Keratinocyte (primary cell): ENCODE data around the gene HPSE. TPM values are rescaled to one million over a fixed set of nuclear protein-coding genes. Genes with fewer than 3 reads are reported as not detected.

Experiments
- DNase-seq: peaks from one replicate; pipeline ENCODE4 v3.0.0-alpha.2; 2011; ENCODE audit warnings: low read depth, missing footprints, low spot score
- FAIRE-seq: peaks from 2 replicates; lab custom pipeline; 2011; peaks lifted over from hg19 to GRCh38; lab: Jason Lieb, UNC
- H2AFZ ChIP-seq: 2 replicates; pipeline ENCODE4 v1.6.0; 2012; ENCODE audit warnings: low read length, control low read depth, inconsistent platforms; ENCODE audit not compliant: control insufficient read depth
- H3K27ac ChIP-seq: 2 replicates; pipeline ENCODE4 v1.5.1; 2011; ENCODE audit warnings: low read length; ENCODE audit not compliant: control insufficient read depth, insufficient read depth
- H3K27me3 ChIP-seq: 3 replicates; pipeline ENCODE4 v1.6.0; 2011; ENCODE audit warnings: low read length; ENCODE audit not compliant: control insufficient read depth, insufficient read depth; ENCODE audit errors: extremely low read depth
- H3K36me3 ChIP-seq, 2 experiments: 2 replicates in 1 of 2; 3 replicates in 1 of 2; pipeline ENCODE4 v1.5.1; 2011; ENCODE audit warnings: low read length in 2 of 2, mild to moderate bottlenecking in 1 of 2; ENCODE audit not compliant: control insufficient read depth in 2 of 2, insufficient read depth in 2 of 2; ENCODE audit errors: extremely low read depth in 1 of 2
- H3K4me1 ChIP-seq: 3 replicates; pipeline ENCODE4 v1.5.1; 2011; ENCODE audit warnings: low read length; ENCODE audit not compliant: control insufficient read depth, insufficient read depth; ENCODE audit errors: extremely low read depth
- H3K4me2 ChIP-seq: 3 replicates; pipeline ENCODE4 v1.6.0; 2011; ENCODE audit warnings: low read depth, low read length; ENCODE audit not compliant: control insufficient read depth, insufficient read depth; ENCODE audit errors: extremely low read depth
- H3K4me3 ChIP-seq, 3 experiments: fragments of 200-600 bp in 1 of 3; sonication (generic) in 1 of 3; 2 replicates in 2 of 3; 3 replicates in 1 of 3; pipeline ENCODE4 v1.5.1; 2011 to 2016; ENCODE audit warnings: low read length in 3 of 3, mild to moderate bottlenecking in 3 of 3, control low read depth in 2 of 3, inconsistent platforms in 1 of 3, low read depth in 1 of 3, mixed read lengths in 1 of 3, mixed run types in 1 of 3, moderate library complexity in 1 of 3; ENCODE audit not compliant: control insufficient read depth in 2 of 3, insufficient read depth in 2 of 3; ENCODE audit errors: extremely low read depth in 1 of 3
- H3K79me2 ChIP-seq: 2 replicates; pipeline ENCODE4 v1.6.0; 2012; ENCODE audit warnings: low read length; ENCODE audit not compliant: control insufficient read depth, insufficient read depth
- H3K9ac ChIP-seq: 3 replicates; pipeline ENCODE4 v1.6.0; 2011; ENCODE audit warnings: low read length; ENCODE audit not compliant: control insufficient read depth, insufficient read depth; ENCODE audit errors: extremely low read depth
- H3K9me1 ChIP-seq: 3 replicates; pipeline ENCODE4 v1.6.0; 2011; ENCODE audit warnings: low read length; ENCODE audit not compliant: control insufficient read depth, insufficient read depth; ENCODE audit errors: extremely low read depth
- H3K9me3 ChIP-seq: 2 replicates; pipeline ENCODE4 v1.5.1; 2012; ENCODE audit warnings: low read depth, low read length; ENCODE audit not compliant: control insufficient read depth
- H4K20me1 ChIP-seq: 3 replicates; pipeline ENCODE4 v1.6.0; 2011; ENCODE audit warnings: low read length; ENCODE audit not compliant: control insufficient read depth, insufficient read depth; ENCODE audit errors: extremely low read depth
- CTCF ChIP-seq, 3 experiments: IDR thresholded peaks in 1 of 3; conservative IDR thresholded peaks in 1 of 3; optimal IDR thresholded peaks in 1 of 3; 2 replicates in 2 of 3; 3 replicates in 1 of 3; pipeline versions ENCODE3 to v1.5.1; 2011; ENCODE audit warnings: low read length in 3 of 3, mild to moderate bottlenecking in 3 of 3, moderate library complexity in 2 of 3, control low read depth in 1 of 3, inconsistent platforms in 1 of 3; ENCODE audit not compliant: insufficient read depth in 2 of 3; ENCODE audit errors: extremely low read depth in 1 of 3
- EZH2 ChIP-seq: IDR thresholded peaks from one replicate; pipeline ENCODE4 v1.6.1; 2012; ENCODE audit warnings: inconsistent platforms, mild to moderate bottlenecking, low read length, moderate library complexity
- dilution Hi-C: fragments of 300-500 bp; cut with MboI; formaldehyde crosslinking; loops from one replicate; pipeline ENCODE4 v1.7.0; 2020; ENCODE audit warnings: low sequenced_read_pairs; ENCODE audit not compliant: extremely low pct_ligation_motif_present
- polyA plus RNA-seq, 5 experiments: library from polyadenylated mRNA; depleted of rRNA in 3 of 5; stranded (reverse) in 3 of 5; stranded (forward) in 1 of 5; unstranded in 1 of 5; fragments of >200 nt; gene quantifications; 1 replicate in 1 of 5; 2 replicates in 3 of 5; 3 replicates in 1 of 5; pipeline versions ENCODE4 v1.2.1 to v1.2.3, GENCODE V29; 2011 to 2012; ENCODE audit warnings: missing spikeins in 2 of 5, low read depth in 1 of 5, low replicate concordance in 1 of 5

Gene HPSE
- polyA plus RNA-seq, 1 donor (not counting 4 experiments of a cell fraction or from before 2014, with no cell fraction given): 5.7 TPM

GRCh38 chr4:83320548-83320947 is 14.1 kb downstream of the HPSE start:
- TF ChIP-seq EZH2: no peak
- no peak for TF ChIP-seq CTCF (optimal IDR thresholded peaks at IDR 0.05 in 1 of 3, IDR thresholded peaks at IDR 0.05 in 1 of 3, conservative IDR thresholded peaks at IDR 0.05 in 1 of 3; ENCODE audit: extremely low read depth in 1 of 3, insufficient read depth in 2 of 3, low read length in 3 of 3)
- Histone ChIP-seq H3K9me3 (no peaks in the 10 kb centered on the region), H3K9ac (no peak overlapping the region), H3K36me3 (peaks cover 0 to 7% of the 10 kb centered on the region in 2 experiments), H3K27ac (no peak overlapping the region), H3K4me2 (no peak overlapping the region), H3K4me1 (peaks cover 10% of the 10 kb centered on the region), H3K4me3 (no peak overlapping the region), H3K9me1 (no peaks in the 10 kb centered on the region), H3K27me3 (no peaks in the 10 kb centered on the region), H2AFZ (no peak overlapping the region), H4K20me1 (no peaks in the 10 kb centered on the region), H3K79me2 (no peaks in the 10 kb centered on the region)
- DNase-seq (no peak), FAIRE-seq (no peak)
- dilution Hi-C loops: no loop called here

GRCh38 chr4:83318666-83319065 is 16.0 kb downstream of the HPSE start:
- DNase-seq: no peak
- FAIRE-seq: no peak
- Histone ChIP-seq H3K9me3 (no peaks in the 10 kb centered on the region), H2AFZ (no peak overlapping the region), H3K79me2 (no peaks in the 10 kb centered on the region), H3K27me3 (no peaks in the 10 kb centered on the region), H3K4me2 (no peak overlapping the region), H3K27ac (no peak overlapping the region), H3K36me3 (peaks cover 0 to 7% of the 10 kb centered on the region in 2 experiments), H3K4me1 (peaks cover 10% of the 10 kb centered on the region), H3K4me3 (no peak overlapping the region), H3K9me1 (no peaks in the 10 kb centered on the region), H4K20me1 (no peaks in the 10 kb centered on the region), H3K9ac (no peak overlapping the region)
- TF ChIP-seq EZH2 (no peak), CTCF (optimal IDR thresholded peaks at IDR 0.05 in 1 of 3, IDR thresholded peaks at IDR 0.05 in 1 of 3, conservative IDR thresholded peaks at IDR 0.05 in 1 of 3; ENCODE audit: extremely low read depth in 1 of 3, insufficient read depth in 2 of 3, low read length in 3 of 3) (no peak)
- dilution Hi-C loops: no loop called here
